AG10803 (cell line): ENCODE results near the gene LKAAEAR1.

Source experiments
- DNase-seq: peaks from one replicate; pipeline ENCODE4 v3.0.0; 2010; ENCODE audit warnings: low read depth
- H3K4me3 ChIP-seq: 2 replicates; pipeline ENCODE4 v1.5.1; 2011; ENCODE audit warnings: mild to moderate bottlenecking, low read length, control low read depth
- CTCF ChIP-seq: conservative IDR thresholded peaks from 2 replicates; pipeline ENCODE4 v1.5.1; 2011; ENCODE audit warnings: mild to moderate bottlenecking, low read length, control low read depth, inconsistent platforms

Gene LKAAEAR1

GRCh38 chr20:64108731-64109681, 24.8 kb upstream of the LKAAEAR1 start:
- no peak for TF ChIP-seq CTCF

GRCh38 chr20:64107736-64108457, 23.7 kb upstream of the LKAAEAR1 start:
- no peak overlapping the region for H3K4me3 ChIP-seq
- DNase-seq: no peak
- TF ChIP-seq CTCF: no peak

More at GRCh38 chr20:64108731-64109681, 24.8 kb upstream of the LKAAEAR1 start:
- no peak overlapping the region for H3K4me3 ChIP-seq
- DNase-seq: no peak

- no peak for TF ChIP-seq CTCF
- no peak for DNase-seq
- no peak within 1 kb of the TSS for H3K4me3 ChIP-seq
Measured at GRCh38 chr20:64106981-64107735, 23.0 kb upstream of the LKAAEAR1 start, which contains the start of gene NPBWR2. TSS of gene NPBWR2 (minus strand) at chr20:64107565. CDS start at chr20:64106831, 734 bp downstream.

- H3K4me3 ChIP-seq: no peak overlapping the region
- no peak for DNase-seq
- no peak for TF ChIP-seq CTCF
Measured at GRCh38 chr20:64106435-64106961, 22.3 kb upstream of the LKAAEAR1 start.

GRCh38 chr20:64105846-64106434, 21.7 kb upstream of the LKAAEAR1 start:
- no peak for DNase-seq
- TF ChIP-seq CTCF: no peak
- H3K4me3 ChIP-seq: no peak overlapping the region

GRCh38 chr20:64104667-64105451, 20.7 kb upstream of the LKAAEAR1 start:
- TF ChIP-seq CTCF: no peak
- no peak overlapping the region for H3K4me3 ChIP-seq
- no peak for DNase-seq
